ENCODE measurements around the gene TMSB4X. TPM values are rescaled to one million over a fixed set of nuclear protein-coding genes. Genes with fewer than 3 reads are reported as not detected.

Gene TMSB4X
- total RNA-seq, 1 experiment from 2014 or later = 2,595 TPM

GRCh38 chrX:12986164-12986779, 11.4 kb downstream of the TMSB4X start:
- Mint-ChIP-seq H3K4me3 (no peak overlapping the region), H3K27ac (no peak overlapping the region), H3K36me3 (peaks cover 12% of the 10 kb centered on the region), H3K9me3 (peaks cover 16% of the 10 kb centered on the region), H3K27me3 (ENCODE audit: low read depth) (peaks cover 3% of the 10 kb centered on the region), H3K4me1 (peaks cover 11% of the 10 kb centered on the region)
- no peak for TF ChIP-seq ATF6 (CRISPR knock-in tag; IDR thresholded peaks at IDR 0.05)
- no peak for TF ChIP-seq OVOL2 (CRISPR knock-in tag; IDR thresholded peaks at IDR 0.05; ENCODE audit: borderline replicate concordance)
- TF ChIP-seq ZNF416 (CRISPR knock-in tag; IDR thresholded peaks at IDR 0.05) = no peak
- TF ChIP-seq ZNF138 (CRISPR knock-in tag; conservative IDR thresholded peaks at IDR 0.05) = no peak
- no peak for TF ChIP-seq IRF1 (CRISPR knock-in tag; IDR thresholded peaks at IDR 0.05)
- TF ChIP-seq FOXJ3 (CRISPR knock-in tag; IDR thresholded peaks at IDR 0.05; ENCODE audit: borderline replicate concordance) = no peak
- TF ChIP-seq ZNF281 (CRISPR knock-in tag; IDR thresholded peaks at IDR 0.05) = no peak
- no peak for TF ChIP-seq ATF3 (CRISPR knock-in tag; conservative IDR thresholded peaks at IDR 0.05)
- TF ChIP-seq, protein P1, sequence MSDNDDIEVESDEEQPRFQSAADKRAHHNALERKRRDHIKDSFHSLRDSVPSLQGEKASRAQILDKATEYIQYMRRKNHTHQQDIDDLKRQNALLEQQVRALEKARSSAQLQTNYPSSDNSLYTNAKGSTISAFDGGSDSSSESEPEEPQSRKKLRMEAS (CRISPR knock-in tag; IDR thresholded peaks at IDR 0.05) = no peak
- no peak for TF ChIP-seq JUN (CRISPR knock-in tag; IDR thresholded peaks at IDR 0.05)
- TF ChIP-seq ZNF232 (CRISPR knock-in tag; IDR thresholded peaks at IDR 0.05) = no peak
- TF ChIP-seq SP1 (CRISPR knock-in tag; conservative IDR thresholded peaks at IDR 0.05) = no peak
- no peak for TF ChIP-seq NR2C2 (CRISPR knock-in tag; IDR thresholded peaks at IDR 0.05)
- TF ChIP-seq, protein P2, sequence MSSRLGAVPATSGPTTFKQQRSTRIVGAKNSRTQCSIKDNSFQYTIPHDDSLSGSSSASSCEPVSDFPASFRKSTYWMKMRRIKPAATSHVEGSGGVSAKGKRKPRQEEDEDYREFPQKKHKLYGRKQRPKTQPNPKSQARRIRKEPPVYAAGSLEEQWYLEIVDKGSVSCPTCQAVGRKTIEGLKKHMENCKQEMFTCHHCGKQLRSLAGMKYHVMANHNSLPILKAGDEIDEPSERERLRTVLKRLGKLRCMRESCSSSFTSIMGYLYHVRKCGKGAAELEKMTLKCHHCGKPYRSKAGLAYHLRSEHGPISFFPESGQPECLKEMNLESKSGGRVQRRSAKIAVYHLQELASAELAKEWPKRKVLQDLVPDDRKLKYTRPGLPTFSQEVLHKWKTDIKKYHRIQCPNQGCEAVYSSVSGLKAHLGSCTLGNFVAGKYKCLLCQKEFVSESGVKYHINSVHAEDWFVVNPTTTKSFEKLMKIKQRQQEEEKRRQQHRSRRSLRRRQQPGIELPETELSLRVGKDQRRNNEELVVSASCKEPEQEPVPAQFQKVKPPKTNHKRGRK (CRISPR knock-in tag; IDR thresholded peaks at IDR 0.05; ENCODE audit: borderline replicate concordance) = no peak
- no peak for DNase-seq (ENCODE audit: low spot score)
- CTCF ChIA-PET = no interaction called here
- no peak for ATAC-seq
- POLR2A ChIA-PET = no interaction called here

GRCh38 chrX:12986886-12987285, 12.0 kb downstream of the TMSB4X start:
- H3K4me1 Mint-ChIP-seq = peaks cover 11% of the 10 kb centered on the region; the same call in 1 of the 2 replicates
- peaks cover 3% of the 10 kb centered on the region for H3K27me3 Mint-ChIP-seq (ENCODE audit: low read depth)
- DNase-seq (ENCODE audit: low spot score) (no peak), ATAC-seq (no peak)
- no peak for TF ChIP-seq STAT6 (CRISPR knock-in tag; conservative IDR thresholded peaks at IDR 0.05; ENCODE audit: low read depth)
- no peak for TF ChIP-seq USF2 (CRISPR knock-in tag; IDR thresholded peaks at IDR 0.05)
- no peak for TF ChIP-seq ATF3 (CRISPR knock-in tag; conservative IDR thresholded peaks at IDR 0.05)
- no peak for TF ChIP-seq ZNF396 (CRISPR knock-in tag; IDR thresholded peaks at IDR 0.05; ENCODE audit: borderline replicate concordance)
- TF ChIP-seq ZBTB43 (CRISPR knock-in tag; IDR thresholded peaks at IDR 0.05) = no peak
- TF ChIP-seq CREB1 (CRISPR knock-in tag; IDR thresholded peaks at IDR 0.05) = no peak
- peaks cover 12% of the 10 kb centered on the region for H3K36me3 Mint-ChIP-seq
- ChIA-PET CTCF (no interaction called here), POLR2A (no interaction called here)
- H3K27ac Mint-ChIP-seq = no peak overlapping the region
- peaks cover 16% of the 10 kb centered on the region for H3K9me3 Mint-ChIP-seq
- no peak overlapping the region for H3K4me3 Mint-ChIP-seq
